ENCODE measurements around the gene POM121L2.

The POM121L2 gene

DNA sequence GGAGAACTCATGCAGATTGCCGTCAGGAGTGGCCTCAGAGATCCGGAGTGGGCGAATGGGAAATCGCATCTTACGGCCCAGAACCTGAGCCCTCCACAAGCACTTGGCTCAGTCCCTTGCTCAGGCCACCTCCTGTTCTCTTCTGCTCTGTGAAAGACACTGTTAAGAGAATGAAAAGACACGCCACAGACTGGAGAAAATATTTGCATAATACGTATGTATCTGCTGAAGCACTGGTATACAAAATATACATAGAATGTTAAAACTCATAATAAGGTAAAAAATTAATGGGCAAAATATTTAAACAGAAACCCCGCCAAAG, 838 bp upstream of the POM121L2 start:
- DNase-seq (ENCODE audit: low read depth): no peak
- H3K4me3 ChIP-seq (ENCODE audit: low read depth, low read length): peak overlapping the region; percentile 58
- TF ChIP-seq, protein P1, sequence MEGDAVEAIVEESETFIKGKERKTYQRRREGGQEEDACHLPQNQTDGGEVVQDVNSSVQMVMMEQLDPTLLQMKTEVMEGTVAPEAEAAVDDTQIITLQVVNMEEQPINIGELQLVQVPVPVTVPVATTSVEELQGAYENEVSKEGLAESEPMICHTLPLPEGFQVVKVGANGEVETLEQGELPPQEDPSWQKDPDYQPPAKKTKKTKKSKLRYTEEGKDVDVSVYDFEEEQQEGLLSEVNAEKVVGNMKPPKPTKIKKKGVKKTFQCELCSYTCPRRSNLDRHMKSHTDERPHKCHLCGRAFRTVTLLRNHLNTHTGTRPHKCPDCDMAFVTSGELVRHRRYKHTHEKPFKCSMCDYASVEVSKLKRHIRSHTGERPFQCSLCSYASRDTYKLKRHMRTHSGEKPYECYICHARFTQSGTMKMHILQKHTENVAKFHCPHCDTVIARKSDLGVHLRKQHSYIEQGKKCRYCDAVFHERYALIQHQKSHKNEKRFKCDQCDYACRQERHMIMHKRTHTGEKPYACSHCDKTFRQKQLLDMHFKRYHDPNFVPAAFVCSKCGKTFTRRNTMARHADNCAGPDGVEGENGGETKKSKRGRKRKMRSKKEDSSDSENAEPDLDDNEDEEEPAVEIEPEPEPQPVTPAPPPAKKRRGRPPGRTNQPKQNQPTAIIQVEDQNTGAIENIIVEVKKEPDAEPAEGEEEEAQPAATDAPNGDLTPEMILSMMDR (IDR thresholded peaks at IDR 0.05; ENCODE audit: control insufficient read depth, extremely low read depth, insufficient read depth): no peak

DNA sequence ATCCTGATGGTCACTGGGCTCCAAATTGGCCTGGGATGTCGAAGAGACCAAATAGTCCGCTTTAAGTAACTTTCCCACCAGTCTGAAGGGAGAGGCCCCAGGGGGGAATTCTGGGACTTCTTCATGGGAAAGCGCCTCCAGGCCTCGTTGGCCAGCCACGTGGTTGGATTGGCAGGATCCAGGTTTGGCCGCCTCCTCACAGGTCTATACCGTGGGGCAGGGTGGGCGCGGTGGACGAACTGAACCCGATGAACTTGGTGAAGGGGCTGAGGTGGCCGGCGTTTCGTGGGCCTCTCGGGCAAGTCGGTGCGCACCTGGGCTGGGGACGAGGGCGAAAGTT, 297 bp downstream of the POM121L2 start:
- TF ChIP-seq, protein P1 (IDR thresholded peaks at IDR 0.05; ENCODE audit: control insufficient read depth, extremely low read depth, insufficient read depth): no peak
- peak overlapping the region; percentile 58 for H3K4me3 ChIP-seq (ENCODE audit: low read depth, low read length)
- no peak for DNase-seq (ENCODE audit: low read depth)

DNA sequence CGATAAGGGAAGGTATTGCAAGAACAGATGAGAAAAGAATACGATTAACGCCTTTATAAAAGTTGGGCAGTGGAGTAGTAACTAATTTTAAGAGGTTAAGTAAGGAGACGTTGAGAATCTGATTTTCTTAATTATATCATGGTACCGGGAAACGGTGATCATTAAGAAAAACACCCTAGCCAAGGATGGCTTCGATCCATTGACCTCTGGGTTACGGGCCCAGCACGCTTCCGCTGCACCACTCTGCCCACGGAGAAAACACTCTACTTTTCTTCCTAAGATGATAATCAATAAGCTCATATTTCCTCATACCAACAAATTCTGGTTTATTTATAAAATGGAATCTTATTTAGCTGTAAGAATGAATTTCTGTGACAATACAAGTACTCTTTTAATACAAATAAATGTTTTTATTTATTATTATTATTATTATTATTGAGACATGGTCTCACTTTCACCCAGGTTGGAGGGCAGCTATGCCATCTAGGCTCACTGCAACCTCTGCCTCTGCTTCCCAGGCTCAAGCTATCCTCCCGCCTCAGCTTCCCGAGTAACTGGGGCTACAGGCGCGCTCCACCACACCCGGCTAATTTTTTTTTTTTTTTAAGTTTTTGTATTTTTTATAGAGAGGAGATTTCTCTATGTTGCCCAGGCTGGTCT, 8.3 kb downstream of the POM121L2 start:
- TF ChIP-seq, protein P1 (IDR thresholded peaks at IDR 0.05; ENCODE audit: control insufficient read depth, extremely low read depth, insufficient read depth): no peak
- no peak overlapping the region for H3K4me3 ChIP-seq (ENCODE audit: low read depth, low read length)
- no peak for DNase-seq (ENCODE audit: low read depth)

DNA sequence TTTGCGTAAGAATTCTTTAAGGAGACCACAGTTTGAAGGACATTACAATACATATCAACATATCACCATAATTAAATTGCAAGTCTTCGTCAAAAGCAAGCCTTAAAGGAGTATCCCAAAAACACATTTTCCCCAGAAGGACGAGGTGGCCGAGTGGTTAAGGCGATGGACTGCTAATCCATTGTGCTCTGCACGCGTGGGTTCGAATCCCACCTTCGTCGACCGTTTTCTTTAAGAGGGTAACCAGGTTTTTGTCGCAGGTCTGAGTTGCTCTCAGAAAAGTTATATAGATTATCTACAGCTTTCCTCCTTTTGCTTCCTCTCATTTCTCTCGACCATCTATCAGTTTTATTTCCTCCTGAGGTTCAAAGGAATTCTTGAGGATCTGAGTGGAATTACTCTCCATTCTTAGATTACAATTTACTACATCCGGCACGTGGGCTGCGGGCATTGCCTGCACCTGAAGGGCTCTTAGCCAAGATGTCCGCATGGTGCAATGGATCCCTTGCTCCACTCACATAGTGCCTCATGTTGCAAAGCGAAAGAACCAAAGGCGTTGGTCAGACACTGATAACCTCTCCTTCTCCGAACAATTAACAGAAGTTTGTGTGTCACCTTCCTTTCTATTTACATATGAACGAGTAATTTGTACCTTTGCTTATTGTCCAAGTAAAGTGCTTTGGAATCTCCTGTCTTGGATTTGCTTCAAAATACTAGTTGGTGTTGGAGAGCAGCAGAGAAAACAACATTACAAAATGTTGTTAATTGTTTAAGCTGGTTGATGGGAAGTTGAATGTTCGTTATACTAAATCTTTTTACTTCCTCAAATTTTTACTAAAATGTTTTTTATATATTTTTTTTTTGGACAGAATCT, 14.0 kb downstream of the POM121L2 start:
- no peak overlapping the region; the same call in 1 of the 2 replicates for H3K4me3 ChIP-seq (ENCODE audit: low read depth, low read length)
- TF ChIP-seq, protein P1 (IDR thresholded peaks at IDR 0.05; ENCODE audit: control insufficient read depth, extremely low read depth, insufficient read depth): no peak
- DNase-seq (ENCODE audit: low read depth): no peak

DNA sequence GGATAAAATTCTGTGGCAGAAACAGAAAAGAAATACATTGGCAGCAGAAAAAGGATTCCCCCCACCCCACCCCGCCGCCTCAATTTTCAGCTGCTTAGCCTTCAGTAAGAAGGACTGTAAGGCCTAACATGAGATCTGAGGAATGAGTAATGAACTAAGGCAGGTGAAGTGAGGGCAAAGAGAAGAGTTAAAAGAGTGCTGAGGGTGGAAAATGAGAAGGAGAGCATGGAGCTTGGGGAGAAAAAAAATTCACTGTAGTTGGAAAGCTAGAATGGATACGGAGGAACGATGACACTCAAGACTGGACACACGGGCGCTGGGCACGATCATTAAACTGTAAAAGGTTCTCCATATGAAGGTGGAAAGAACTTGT, 14.6 kb downstream of the POM121L2 start:
- DNase-seq (ENCODE audit: low read depth): no peak
- TF ChIP-seq, protein P1 (IDR thresholded peaks at IDR 0.05; ENCODE audit: control insufficient read depth, extremely low read depth, insufficient read depth): no peak
- H3K4me3 ChIP-seq (ENCODE audit: low read depth, low read length): no peak overlapping the region; the same call in 1 of the 2 replicates

DNA sequence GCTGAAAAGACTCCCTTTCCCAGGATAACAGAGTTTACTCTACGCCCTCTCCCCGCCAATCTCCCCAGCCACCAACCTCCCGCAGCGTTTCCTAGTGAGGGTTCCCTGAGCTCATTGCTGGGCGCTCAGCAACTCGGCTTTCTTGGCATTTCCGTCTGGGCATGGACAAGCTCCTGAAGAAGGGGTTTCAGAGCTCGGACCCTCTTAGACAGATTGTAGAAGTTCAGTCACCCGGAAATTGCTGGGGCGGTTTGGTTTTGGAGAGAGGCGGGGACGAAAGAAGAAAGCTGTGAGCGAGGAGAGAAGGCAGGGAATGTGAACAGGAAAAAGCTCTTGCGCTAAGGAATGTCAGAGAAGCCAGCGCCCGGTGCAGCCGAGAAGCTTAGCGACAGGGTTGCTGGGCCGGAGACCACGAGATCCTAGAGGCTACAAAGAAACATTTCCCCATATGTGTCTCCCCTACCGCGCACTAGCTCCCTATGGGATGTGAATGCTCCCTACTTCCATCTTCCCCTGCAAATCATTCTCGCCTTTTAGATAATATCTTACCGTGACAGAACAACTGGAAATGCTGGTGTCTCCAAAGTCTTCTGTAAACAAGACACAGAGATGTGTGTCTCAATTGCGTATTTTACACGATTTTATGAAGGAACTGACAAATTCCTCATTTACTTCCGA, 15.8 kb downstream of the POM121L2 start:
- no peak for DNase-seq (ENCODE audit: low read depth)
- TF ChIP-seq, protein P1 (IDR thresholded peaks at IDR 0.05; ENCODE audit: control insufficient read depth, extremely low read depth, insufficient read depth): no peak

More for the DNA sequence above, 15.8 kb downstream of the POM121L2 start:
- peak overlapping the region; percentile 67 for H3K4me3 ChIP-seq (ENCODE audit: low read depth, low read length)

Data from LNCaP clone FGC (cell line).